ENCODE measurements around the gene NFYB.
"Not testable (repeated sequence)": the region's sequence is repeated elsewhere in the genome, so short reads cannot be mapped to it uniquely, and the experiment has no call there.

The NFYB gene

DNA sequence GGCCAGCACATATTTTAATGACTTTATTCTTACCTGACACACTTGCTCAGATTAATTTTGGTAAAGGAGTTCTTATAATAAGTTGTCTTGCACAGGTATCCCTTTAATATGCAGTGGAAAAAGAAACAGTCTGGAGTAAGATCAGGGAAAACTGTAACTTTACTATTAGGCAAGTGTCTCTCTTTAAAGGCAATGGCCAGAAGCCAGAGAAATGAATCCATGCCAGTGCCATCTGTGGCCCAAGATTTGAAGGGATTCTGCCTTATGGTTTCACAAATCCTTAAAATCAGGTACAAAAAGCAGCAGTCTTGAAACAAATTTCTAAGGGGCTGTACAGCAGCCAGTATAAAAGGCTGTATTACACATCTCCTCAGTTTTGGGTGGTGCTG is 22.4 kb downstream of the NFYB start:
- DNase-seq (no peak), ATAC-seq (ENCODE audit: insufficient read depth, low read depth) (no peak)
- TF ChIP-seq, protein P1, sequence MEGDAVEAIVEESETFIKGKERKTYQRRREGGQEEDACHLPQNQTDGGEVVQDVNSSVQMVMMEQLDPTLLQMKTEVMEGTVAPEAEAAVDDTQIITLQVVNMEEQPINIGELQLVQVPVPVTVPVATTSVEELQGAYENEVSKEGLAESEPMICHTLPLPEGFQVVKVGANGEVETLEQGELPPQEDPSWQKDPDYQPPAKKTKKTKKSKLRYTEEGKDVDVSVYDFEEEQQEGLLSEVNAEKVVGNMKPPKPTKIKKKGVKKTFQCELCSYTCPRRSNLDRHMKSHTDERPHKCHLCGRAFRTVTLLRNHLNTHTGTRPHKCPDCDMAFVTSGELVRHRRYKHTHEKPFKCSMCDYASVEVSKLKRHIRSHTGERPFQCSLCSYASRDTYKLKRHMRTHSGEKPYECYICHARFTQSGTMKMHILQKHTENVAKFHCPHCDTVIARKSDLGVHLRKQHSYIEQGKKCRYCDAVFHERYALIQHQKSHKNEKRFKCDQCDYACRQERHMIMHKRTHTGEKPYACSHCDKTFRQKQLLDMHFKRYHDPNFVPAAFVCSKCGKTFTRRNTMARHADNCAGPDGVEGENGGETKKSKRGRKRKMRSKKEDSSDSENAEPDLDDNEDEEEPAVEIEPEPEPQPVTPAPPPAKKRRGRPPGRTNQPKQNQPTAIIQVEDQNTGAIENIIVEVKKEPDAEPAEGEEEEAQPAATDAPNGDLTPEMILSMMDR (IDR thresholded peaks at IDR 0.05; ENCODE audit: borderline replicate concordance, extremely low read depth, low read length, poor library complexity, severe bottlenecking): no peak
- TF ChIP-seq EZH2 (IDR thresholded peaks at IDR 0.05; ENCODE audit: borderline replicate concordance, low read depth, low read length, severe bottlenecking): no peak
- Histone ChIP-seq H4K20me1 (ENCODE audit: insufficient read depth, low read length) (no peaks in the 10 kb centered on the region), H2AFZ (ENCODE audit: low read depth, low read length) (no peak overlapping the region), H3K27me3 (ENCODE audit: insufficient read depth, low read length, poor library complexity) (no peaks in the 10 kb centered on the region), H3K4me3 (ENCODE audit: low read depth in 1 of 2, low read length in 2 of 2) (no peak overlapping the region), H3K9me3 (ENCODE audit: insufficient read depth, low read length, severe bottlenecking) (no peaks in the 10 kb centered on the region), H3K27ac (ENCODE audit: low read length) (no peak overlapping the region), H3K79me2 (ENCODE audit: insufficient read depth, low read length) (no peaks in the 10 kb centered on the region), H3K36me3 (ENCODE audit: insufficient read depth, low read length) (peaks cover 43% of the 10 kb centered on the region), H3K9ac (ENCODE audit: low read depth, low read length) (no peak overlapping the region), H3K4me1 (ENCODE audit: insufficient read depth, low read length) (no peaks in the 10 kb centered on the region), H3K4me2 (ENCODE audit: insufficient read depth, low read length) (no peak overlapping the region)

DNA sequence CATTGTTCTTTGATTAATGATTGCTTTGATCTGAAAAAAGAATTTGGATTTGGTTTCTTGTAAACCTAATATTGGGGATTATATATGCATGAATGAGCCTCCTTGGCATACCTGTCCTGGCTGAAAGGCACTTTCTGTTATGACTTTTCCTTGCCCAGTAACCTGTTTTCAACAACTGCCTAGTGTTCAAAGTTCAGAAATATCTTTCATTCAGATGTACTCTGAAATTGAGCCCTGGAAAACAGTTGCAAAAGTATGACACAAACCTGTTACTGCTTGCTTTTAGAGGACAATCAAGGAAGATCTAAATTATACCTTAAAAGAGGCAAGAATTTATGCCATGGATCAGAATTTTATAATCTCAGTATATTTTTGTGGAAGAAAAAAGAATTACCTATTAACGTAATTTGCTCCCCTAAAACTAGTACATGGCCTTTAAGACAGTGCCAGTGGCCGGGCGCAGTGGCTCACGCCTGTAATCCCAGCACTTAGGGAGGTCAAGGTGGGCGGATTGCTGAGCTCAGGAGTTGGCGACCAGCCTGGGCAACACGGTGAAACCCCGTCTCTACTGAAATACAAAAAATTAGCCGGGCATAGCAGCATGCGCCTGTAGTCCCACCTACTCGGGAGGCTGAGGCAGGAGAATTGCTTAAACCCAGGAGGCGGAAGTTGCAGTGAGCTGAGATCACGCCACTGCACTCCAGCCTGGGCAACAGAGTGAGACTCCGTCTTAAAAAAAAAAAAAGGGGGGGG is 23.0 kb downstream of the NFYB start:
- not testable (repeated sequence) for H3K9ac ChIP-seq (ENCODE audit: low read depth, low read length); H3K27ac ChIP-seq (ENCODE audit: low read length); H3K4me2 ChIP-seq (ENCODE audit: insufficient read depth, low read length); H3K27me3 ChIP-seq (ENCODE audit: insufficient read depth, low read length, poor library complexity); DNase-seq; H3K4me1 ChIP-seq (ENCODE audit: insufficient read depth, low read length); ATAC-seq (ENCODE audit: insufficient read depth, low read depth); H4K20me1 ChIP-seq (ENCODE audit: insufficient read depth, low read length); H3K4me3 ChIP-seq (ENCODE audit: low read depth in 1 of 2, low read length in 2 of 2); H3K79me2 ChIP-seq (ENCODE audit: insufficient read depth, low read length); H2AFZ ChIP-seq (ENCODE audit: low read depth, low read length); H3K9me3 ChIP-seq (ENCODE audit: insufficient read depth, low read length, severe bottlenecking)
- H3K36me3 ChIP-seq (ENCODE audit: insufficient read depth, low read length): peaks cover 37% of the 10 kb centered on the region; the same call in 1 of the 2 replicates

DNA sequence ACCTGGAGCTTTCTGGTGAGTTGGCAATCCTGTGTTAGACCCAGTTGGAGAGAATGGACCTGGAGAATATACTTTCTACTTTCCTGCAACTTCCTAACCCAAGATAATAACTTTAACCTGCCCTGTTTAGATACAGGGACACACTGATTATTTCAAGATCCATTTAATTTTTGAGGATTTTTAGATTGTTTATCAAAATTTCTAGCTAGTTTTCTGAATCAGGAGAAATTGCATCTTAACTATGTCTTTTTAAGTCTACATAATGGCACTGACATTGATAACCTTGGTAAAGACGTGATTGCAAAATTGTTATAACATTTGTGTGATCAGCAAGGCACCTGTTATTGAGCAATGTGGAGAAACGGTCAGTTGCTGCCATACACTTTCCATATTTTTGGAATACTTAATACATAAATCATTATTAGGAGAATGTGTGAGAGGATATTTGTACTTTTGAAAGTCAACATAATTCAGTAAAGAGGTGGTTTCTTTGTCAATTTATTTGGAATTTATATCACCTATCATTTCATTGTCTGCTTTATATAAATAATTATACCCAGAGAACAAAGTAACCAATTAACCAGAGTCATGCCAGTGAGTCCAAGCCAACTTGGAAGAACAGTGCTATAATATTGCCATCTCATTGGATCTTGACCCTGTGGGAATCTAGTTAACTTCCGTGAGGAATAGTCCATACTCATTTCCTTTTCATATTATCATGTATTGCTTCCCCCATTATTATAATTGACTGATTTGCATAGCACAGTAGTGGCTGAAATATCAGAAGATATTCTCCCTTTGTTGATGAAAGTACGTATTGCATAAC is 28.4 kb downstream of the NFYB start:
- Histone ChIP-seq H3K4me3 (ENCODE audit: low read depth in 1 of 2, low read length in 2 of 2) (no peak overlapping the region), H3K4me1 (ENCODE audit: insufficient read depth, low read length) (peaks cover 5% of the 10 kb centered on the region; the same call in 1 of the 2 replicates), H2AFZ (ENCODE audit: low read depth, low read length) (no peak overlapping the region), H3K9ac (ENCODE audit: low read depth, low read length) (no peak overlapping the region), H3K27me3 (ENCODE audit: insufficient read depth, low read length, poor library complexity) (no peaks in the 10 kb centered on the region), H3K9me3 (ENCODE audit: insufficient read depth, low read length, severe bottlenecking) (no peaks in the 10 kb centered on the region), H3K36me3 (ENCODE audit: insufficient read depth, low read length) (no peaks in the 10 kb centered on the region; the same call in 1 of the 2 replicates), H3K27ac (ENCODE audit: low read length) (no peak overlapping the region), H3K4me2 (ENCODE audit: insufficient read depth, low read length) (no peak overlapping the region), H4K20me1 (ENCODE audit: insufficient read depth, low read length) (no peaks in the 10 kb centered on the region), H3K79me2 (ENCODE audit: insufficient read depth, low read length) (no peaks in the 10 kb centered on the region)
- DNase-seq: no peak
- ATAC-seq (ENCODE audit: insufficient read depth, low read depth): no peak
- TF ChIP-seq EZH2 (IDR thresholded peaks at IDR 0.05; ENCODE audit: borderline replicate concordance, low read depth, low read length, severe bottlenecking): no peak
- TF ChIP-seq, protein P1 (IDR thresholded peaks at IDR 0.05; ENCODE audit: borderline replicate concordance, extremely low read depth, low read length, poor library complexity, severe bottlenecking): no peak
